ENCODE results near the gene LRP11. TPM values are rescaled to one million over a fixed set of nuclear protein-coding genes. Genes with fewer than 3 reads are reported as not detected.

Gene LRP11
- polyA plus RNA-seq, 2 donors: 20.8 to 25.6 TPM

- Histone ChIP-seq H3K27ac (ENCODE audit: low read depth in 2 of 2, low read length in 1 of 2) (no peak overlapping the region), H3K4me1 (ENCODE audit: control insufficient read depth in 2 of 2, insufficient read depth in 2 of 2, low read length in 1 of 2) (no peaks in the 10 kb centered on the region), H3K9me3 (ENCODE audit: control insufficient read depth in 2 of 2, insufficient read depth in 1 of 2, low read depth in 1 of 2, low read length in 1 of 2) (no peaks in the 10 kb centered on the region), H3K36me3 (ENCODE audit: control insufficient read depth in 2 of 2, insufficient read depth in 2 of 2, low read length in 1 of 2) (no peaks in the 10 kb centered on the region), H3K27me3 (ENCODE audit: control insufficient read depth in 1 of 2, insufficient read depth in 2 of 2, low read length in 2 of 2) (no peaks in the 10 kb centered on the region), H3K4me3 (ENCODE audit: low read depth in 1 of 2, low read length in 2 of 2) (no peak overlapping the region)
- WGBS, 2 donors: 89 to 95% methylated on average over 2 of the region's 2 CpGs
These were observed 81.8 kb downstream of the LRP11 start for GRCh38 chr6:149782337-149782736.

- no peaks in the 10 kb centered on the region for H3K9me3 ChIP-seq (ENCODE audit: control insufficient read depth in 2 of 2, insufficient read depth in 1 of 2, low read depth in 1 of 2, low read length in 1 of 2)
- H3K27me3 ChIP-seq (ENCODE audit: control insufficient read depth in 1 of 2, insufficient read depth in 2 of 2, low read length in 2 of 2): no peaks in the 10 kb centered on the region
- H3K4me1 ChIP-seq (ENCODE audit: control insufficient read depth in 2 of 2, insufficient read depth in 2 of 2, low read length in 1 of 2): no peaks in the 10 kb centered on the region
- no peak overlapping the region for H3K27ac ChIP-seq (ENCODE audit: low read depth in 2 of 2, low read length in 1 of 2)
- H3K36me3 ChIP-seq (ENCODE audit: control insufficient read depth in 2 of 2, insufficient read depth in 2 of 2, low read length in 1 of 2): no peaks in the 10 kb centered on the region
- H3K4me3 ChIP-seq (ENCODE audit: low read depth in 1 of 2, low read length in 2 of 2): no peak overlapping the region
These were observed 82.4 kb downstream of the LRP11 start for GRCh38 chr6:149781715-149782114.

GRCh38 chr6:149779644-149779963, 84.6 kb downstream of the LRP11 start:
- H3K4me3 ChIP-seq (ENCODE audit: low read depth in 1 of 2, low read length in 2 of 2): no peak overlapping the region
- peaks cover 0 to 9% of the 10 kb centered on the region in 2 donors for H3K36me3 ChIP-seq (ENCODE audit: control insufficient read depth in 2 of 2, insufficient read depth in 2 of 2, low read length in 1 of 2)
- H3K9me3 ChIP-seq (ENCODE audit: control insufficient read depth in 2 of 2, insufficient read depth in 1 of 2, low read depth in 1 of 2, low read length in 1 of 2): no peaks in the 10 kb centered on the region
- WGBS, 2 donors: 43 to 60% methylated on average over 2 of the region's 2 CpGs
- no peaks in the 10 kb centered on the region for H3K4me1 ChIP-seq (ENCODE audit: control insufficient read depth in 2 of 2, insufficient read depth in 2 of 2, low read length in 1 of 2)
- H3K27ac ChIP-seq (ENCODE audit: low read depth in 2 of 2, low read length in 1 of 2): no peak overlapping the region
- no peaks in the 10 kb centered on the region for H3K27me3 ChIP-seq (ENCODE audit: control insufficient read depth in 1 of 2, insufficient read depth in 2 of 2, low read length in 2 of 2)

GRCh38 chr6:149777624-149778023, 86.5 kb downstream of the LRP11 start:
- Histone ChIP-seq H3K27me3 (ENCODE audit: control insufficient read depth in 1 of 2, insufficient read depth in 2 of 2, low read length in 2 of 2) (no peaks in the 10 kb centered on the region), H3K4me1 (ENCODE audit: control insufficient read depth in 2 of 2, insufficient read depth in 2 of 2, low read length in 1 of 2) (no peaks in the 10 kb centered on the region), H3K4me3 (ENCODE audit: low read depth in 1 of 2, low read length in 2 of 2) (no peak overlapping the region), H3K27ac (ENCODE audit: low read depth in 2 of 2, low read length in 1 of 2) (no peak overlapping the region), H3K36me3 (ENCODE audit: control insufficient read depth in 2 of 2, insufficient read depth in 2 of 2, low read length in 1 of 2) (peaks cover 0 to 9% of the 10 kb centered on the region in 2 donors), H3K9me3 (ENCODE audit: control insufficient read depth in 2 of 2, insufficient read depth in 1 of 2, low read depth in 1 of 2, low read length in 1 of 2) (no peaks in the 10 kb centered on the region)
- WGBS, 2 donors: 97% methylated on average over 1 of the region's 1 CpG

GRCh38 chr6:149771925-149772324, 92.2 kb downstream of the LRP11 start:
- Histone ChIP-seq H3K9me3 (ENCODE audit: control insufficient read depth in 2 of 2, insufficient read depth in 1 of 2, low read depth in 1 of 2, low read length in 1 of 2) (no peaks in the 10 kb centered on the region), H3K36me3 (ENCODE audit: control insufficient read depth in 2 of 2, insufficient read depth in 2 of 2, low read length in 1 of 2) (peaks cover 2 to 11% of the 10 kb centered on the region in 2 donors), H3K27ac (ENCODE audit: low read depth in 2 of 2, low read length in 1 of 2) (no peak overlapping the region), H3K4me3 (ENCODE audit: low read depth in 1 of 2, low read length in 2 of 2) (no peak overlapping the region), H3K4me1 (ENCODE audit: control insufficient read depth in 2 of 2, insufficient read depth in 2 of 2, low read length in 1 of 2) (no peaks in the 10 kb centered on the region), H3K27me3 (ENCODE audit: control insufficient read depth in 1 of 2, insufficient read depth in 2 of 2, low read length in 2 of 2) (no peaks in the 10 kb centered on the region)
- WGBS, 2 donors: 79 to 90% methylated on average over 6 of the region's 6 CpGs

- Histone ChIP-seq H3K4me1 (ENCODE audit: control insufficient read depth in 2 of 2, insufficient read depth in 2 of 2, low read length in 1 of 2) (no peaks in the 10 kb centered on the region), H3K27ac (ENCODE audit: low read depth in 2 of 2, low read length in 1 of 2) (no peak overlapping the region), H3K27me3 (ENCODE audit: control insufficient read depth in 1 of 2, insufficient read depth in 2 of 2, low read length in 2 of 2) (no peaks in the 10 kb centered on the region), H3K36me3 (ENCODE audit: control insufficient read depth in 2 of 2, insufficient read depth in 2 of 2, low read length in 1 of 2) (peaks cover 2 to 9% of the 10 kb centered on the region in 2 donors), H3K9me3 (ENCODE audit: control insufficient read depth in 2 of 2, insufficient read depth in 1 of 2, low read depth in 1 of 2, low read length in 1 of 2) (no peaks in the 10 kb centered on the region), H3K4me3 (ENCODE audit: low read depth in 1 of 2, low read length in 2 of 2) (no peak overlapping the region)
- 94 to 98% methylated on average over 3 of the region's 3 CpGs for WGBS, 2 donors
These were observed 93.0 kb downstream of the LRP11 start for GRCh38 chr6:149771185-149771584.

GRCh38 chr6:149769676-149770075, 94.5 kb downstream of the LRP11 start:
- Histone ChIP-seq H3K4me3 (ENCODE audit: low read depth in 1 of 2, low read length in 2 of 2) (no peak overlapping the region), H3K9me3 (ENCODE audit: control insufficient read depth in 2 of 2, insufficient read depth in 1 of 2, low read depth in 1 of 2, low read length in 1 of 2) (no peaks in the 10 kb centered on the region), H3K4me1 (ENCODE audit: control insufficient read depth in 2 of 2, insufficient read depth in 2 of 2, low read length in 1 of 2) (no peaks in the 10 kb centered on the region), H3K27ac (ENCODE audit: low read depth in 2 of 2, low read length in 1 of 2) (no peak overlapping the region), H3K36me3 (ENCODE audit: control insufficient read depth in 2 of 2, insufficient read depth in 2 of 2, low read length in 1 of 2) (peaks cover 2 to 3% of the 10 kb centered on the region in 2 donors), H3K27me3 (ENCODE audit: control insufficient read depth in 1 of 2, insufficient read depth in 2 of 2, low read length in 2 of 2) (no peaks in the 10 kb centered on the region)
- 89 to 91% methylated on average over 2 of the region's 2 CpGs for WGBS, 2 donors

Other genes with a start within 250 kb of the LRP11 start
- gene KATNA1, start 215.6 kb downstream of the LRP11 start, polyA plus RNA-seq: 10 to 100 TPM in 1 of 2 donors, 1 to 10 TPM in 1; 6.8 to 12.1 TPM
- 1 to 10 TPM; 4.0 to 4.8 TPM for gene LATS1, start 146.3 kb downstream of the LRP11 start, polyA plus RNA-seq
- gene NUP43, start 117.8 kb downstream of the LRP11 start, polyA plus RNA-seq: 1 to 10 TPM; 5.7 to 9.4 TPM
- 10 to 100 TPM; 20.8 to 64.9 TPM for gene PCMT1, start 114.6 kb downstream of the LRP11 start, polyA plus RNA-seq
- 10 to 100 TPM; 25.1 to 72.5 TPM for gene RAET1E, start 33.8 kb upstream of the LRP11 start, polyA plus RNA-seq
- 10 to 100 TPM in 1 of 2 donors, 1 to 10 TPM in 1; 8.9 to 21.2 TPM for gene RAET1G, start 58.8 kb upstream of the LRP11 start, polyA plus RNA-seq
- gene ULBP2, start 77.7 kb upstream of the LRP11 start, polyA plus RNA-seq: 1 to 10 TPM; 1.7 to 5.4 TPM
- under 1 TPM; 0.04 to 0.31 TPM for gene ULBP1, start 99.6 kb upstream of the LRP11 start, polyA plus RNA-seq
- 10 to 100 TPM; 33.9 to 75.3 TPM for gene RAET1L, start 161.2 kb upstream of the LRP11 start, polyA plus RNA-seq
- 1 to 10 TPM in 1 of 2 donors, under 1 TPM in 1; 0.61 to 1.9 TPM for gene ULBP3, start 204.8 kb upstream of the LRP11 start, polyA plus RNA-seq

All from esophagus (tissue), 2 donors.